Amniotic stem cell (primary cell): ENCODE measurements around the gene NNT.
"Not testable (repeated sequence)": the region's sequence is repeated elsewhere in the genome, so short reads cannot be mapped to it uniquely, and the experiment has no call there.

Experiments
- DNase-seq: peaks from one replicate; lab custom pipeline; 2025; lab: John Stamatoyannopoulos, UW

Gene NNT

GRCh38 chr5:43631182-43631910, 28.4 kb downstream of the NNT start:
- DNase-seq = peak; percentile 86

- no peak for DNase-seq
These were observed 31.6 kb downstream of the NNT start for GRCh38 chr5:43634621-43635020.

GRCh38 chr5:43635374-43635773, 32.4 kb downstream of the NNT start:
- no peak for DNase-seq

- no peak for DNase-seq
These were observed 33.1 kb downstream of the NNT start for GRCh38 chr5:43636076-43636475.

GRCh38 chr5:43637416-43637815, 34.4 kb downstream of the NNT start:
- DNase-seq = no peak

GRCh38 chr5:43638107-43638506, 35.1 kb downstream of the NNT start:
- DNase-seq = no peak

- no peak for DNase-seq
These were observed 35.6 kb downstream of the NNT start for GRCh38 chr5:43638546-43638945.

- no peak for DNase-seq
These were observed 36.6 kb downstream of the NNT start for GRCh38 chr5:43639566-43639965.

GRCh38 chr5:43642428-43642827, 39.4 kb downstream of the NNT start:
- DNase-seq = no peak

GRCh38 chr5:43643327-43643726, 40.3 kb downstream of the NNT start:
- no peak for DNase-seq

GRCh38 chr5:43643750-43644149, 40.8 kb downstream of the NNT start:
- DNase-seq = no peak

- DNase-seq = no peak
These were observed 44.0 kb downstream of the NNT start for GRCh38 chr5:43646992-43647391.

- DNase-seq = no peak
These were observed 44.8 kb downstream of the NNT start for GRCh38 chr5:43647789-43648188.

- no peak for DNase-seq
These were observed 45.6 kb downstream of the NNT start for GRCh38 chr5:43648499-43649124.

GRCh38 chr5:43649256-43649655, 46.3 kb downstream of the NNT start:
- DNase-seq = peak; percentile 5

GRCh38 chr5:43652537-43653302, 49.7 kb downstream of the NNT start:
- no peak for DNase-seq

GRCh38 chr5:43658509-43658908, 55.5 kb downstream of the NNT start:
- peak; percentile 33 for DNase-seq

- DNase-seq = no peak
These were observed 56.1 kb downstream of the NNT start for GRCh38 chr5:43659075-43659474.

GRCh38 chr5:43661102-43661501, 58.1 kb downstream of the NNT start:
- peak; percentile 29 for DNase-seq

GRCh38 chr5:43663916-43664315, 60.9 kb downstream of the NNT start:
- DNase-seq = no peak

- DNase-seq = no peak
These were observed 61.6 kb downstream of the NNT start for GRCh38 chr5:43664501-43665040.

GRCh38 chr5:43665749-43666148, 62.8 kb downstream of the NNT start:
- DNase-seq = not testable (repeated sequence)

GRCh38 chr5:43666728-43667127, 63.7 kb downstream of the NNT start:
- not testable (repeated sequence) for DNase-seq
